ENCODE measurements around the gene GATD1. TPM values are rescaled to one million over a fixed set of nuclear protein-coding genes. Genes with fewer than 3 reads are reported as not detected.
A peak's percentile ranks its signal among the peaks of the same experiment; 100 is the strongest.

GATD1 gene
- total RNA-seq, 4 donors from 2014 or later = 28.9 to 33.8 (median 31.2) TPM

- H3K27ac ChIP-seq = no peak overlapping the region
- H3K9me3 ChIP-seq = no peaks in the 10 kb centered on the region
- H3K4me1 ChIP-seq = peaks cover 0 to 45% (median 21%) of the 10 kb centered on the region in 3 donors
- 39% methylated on average over 3 of the region's 28 CpGs; no CpG with 5 or more reads in 1 of the 2 donors for WGBS, 2 donors (ENCODE audit: low coverage in 1 of 2)
- ATAC-seq = no peak
- TF ChIP-seq POLR2AphosphoS5 (IDR thresholded peaks at IDR 0.05) (no peak), EP300 (IDR thresholded peaks at IDR 0.05) (no peak)
- H3K4me3 ChIP-seq = peak overlapping the region in 1 of 2 donors; percentile 34
- no peaks in the 10 kb centered on the region for H3K36me3 ChIP-seq
- peaks cover 80% of the 10 kb centered on the region for H3K27me3 ChIP-seq
These were observed 56.0 kb downstream of the GATD1 start for GRCh38 chr11:721247-721740.

GRCh38 chr11:720642-721246, 56.5 kb downstream of the GATD1 start:
- TF ChIP-seq POLR2AphosphoS5 (IDR thresholded peaks at IDR 0.05) = no peak
- no peak for TF ChIP-seq POLR2A (IDR thresholded peaks at IDR 0.05)
- no peak for TF ChIP-seq EP300 (IDR thresholded peaks at IDR 0.05)
- no peak for TF ChIP-seq CTCF (IDR thresholded peaks at IDR 0.05)
- H3K9me3 ChIP-seq = no peaks in the 10 kb centered on the region
- ATAC-seq = peak; percentile 28
- H3K4me3 ChIP-seq = peak overlapping the region; percentile 1 to 34
- H3K27ac ChIP-seq = no peak overlapping the region
- peaks cover 75% of the 10 kb centered on the region for H3K27me3 ChIP-seq
- H3K4me1 ChIP-seq = peaks cover 0 to 39% (median 15%) of the 10 kb centered on the region in 3 donors
- no peaks in the 10 kb centered on the region for H3K36me3 ChIP-seq
- no CpG with 5 or more reads among the region's 53 CpGs for WGBS, 2 donors (ENCODE audit: low coverage in 1 of 2)

GRCh38 chr11:720017-720641, 57.2 kb downstream of the GATD1 start:
- Histone ChIP-seq H3K9me3 (peaks cover 0 to 5% (median 0%) of the 10 kb centered on the region in 3 donors), H3K4me3 (peak overlapping the region in 1 of 2 donors; percentile 34), H3K4me1 (peaks cover 0 to 33% (median 12%) of the 10 kb centered on the region in 3 donors), H3K36me3 (no peaks in the 10 kb centered on the region), H3K27me3 (peaks cover 69% of the 10 kb centered on the region), H3K27ac (no peak overlapping the region)
- 82% methylated on average over 13 of the region's 35 CpGs; no CpG with 5 or more reads in 1 of the 2 donors for WGBS, 2 donors (ENCODE audit: low coverage in 1 of 2)
- peak; percentile 17 for ATAC-seq
- no peak for TF ChIP-seq EP300 (IDR thresholded peaks at IDR 0.05)
- TF ChIP-seq CTCF (IDR thresholded peaks at IDR 0.05) = no peak
- no peak for TF ChIP-seq POLR2A (IDR thresholded peaks at IDR 0.05)
- TF ChIP-seq POLR2AphosphoS5 (IDR thresholded peaks at IDR 0.05) = no peak

GRCh38 chr11:719214-720016, 57.9 kb downstream of the GATD1 start:
- Histone ChIP-seq H3K27me3 (peaks cover 62% of the 10 kb centered on the region), H3K27ac (no peak overlapping the region), H3K4me3 (no peak overlapping the region), H3K36me3 (no peaks in the 10 kb centered on the region), H3K9me3 (peaks cover 0 to 8% (median 0%) of the 10 kb centered on the region in 3 donors), H3K4me1 (peaks cover 0 to 33% (median 12%) of the 10 kb centered on the region in 3 donors)
- TF ChIP-seq EP300 (IDR thresholded peaks at IDR 0.05) (no peak), POLR2AphosphoS5 (IDR thresholded peaks at IDR 0.05) (no peak), POLR2A (IDR thresholded peaks at IDR 0.05) (no peak), CTCF (IDR thresholded peaks at IDR 0.05) (no peak)
- ATAC-seq = no peak
- 74 to 76% methylated on average over 6 to 9 of the region's 34 CpGs for WGBS, 2 donors (ENCODE audit: low coverage in 1 of 2)

Small RNA genes lying within 50 kb of the gene (small RNA-seq; reads per million reads assigned to genes)
- 0 reads per million in 4 donors for gene SNORA52

Other genes starting within 250 kb of the GATD1 start
- 10 to 100 TPM; 41.1 to 68.0 (median 53.8) TPM for gene HRAS, start 241.9 kb downstream of the GATD1 start, total RNA-seq
- gene LRRC56, start 240.0 kb downstream of the GATD1 start, total RNA-seq = under 1 TPM in 3 of 4 donors, not detected in 1; 0.13 to 0.69 (median 0.20) TPM
- gene LMNTD2, start 216.7 kb downstream of the GATD1 start, total RNA-seq = 1 to 10 TPM in 3 of 4 donors, under 1 TPM in 1; 0.81 to 2.1 (median 1.1) TPM
- gene RASSF7, start 216.5 kb downstream of the GATD1 start, total RNA-seq = 10 to 100 TPM in 2 of 4 donors, 1 to 10 TPM in 2; 3.4 to 12.5 (median 8.6) TPM
- gene PHRF1, start 201.0 kb downstream of the GATD1 start, total RNA-seq = 10 to 100 TPM; 18.0 to 28.0 (median 25.1) TPM
- 10 to 100 TPM in 3 of 4 donors, 1 to 10 TPM in 1; 5.4 to 25.4 (median 13.9) TPM for gene IRF7, start 161.5 kb downstream of the GATD1 start, total RNA-seq
- not detected for gene CDHR5, start 152.5 kb downstream of the GATD1 start, total RNA-seq
- not detected for gene SCT, start 150.3 kb downstream of the GATD1 start, total RNA-seq
- gene DRD4, start 140.2 kb downstream of the GATD1 start, total RNA-seq = under 1 TPM in 1 of 4 donors, not detected in 3; 0.27 TPM
- 10 to 100 TPM; 19.9 to 45.0 (median 35.0) TPM for gene DEAF1, start 82.3 kb downstream of the GATD1 start, total RNA-seq
- 10 to 100 TPM; 35.6 to 65.8 (median 48.6) TPM for gene TMEM80, start 81.7 kb downstream of the GATD1 start, total RNA-seq
- 10 to 100 TPM in 3 of 4 donors, 1 to 10 TPM in 1; 9.7 to 33.9 (median 24.0) TPM for gene EPS8L2, start 71.3 kb downstream of the GATD1 start, total RNA-seq
- 100 to 1,000 TPM; 161 to 201 (median 185) TPM for gene TALDO1, start 30.0 kb downstream of the GATD1 start, total RNA-seq
- gene CEND1, start 12.6 kb upstream of the GATD1 start, total RNA-seq = 1 to 10 TPM in 1 of 4 donors, under 1 TPM in 3; 0.17 to 2.9 (median 0.58) TPM
- 10 to 100 TPM in 1 of 4 donors, 1 to 10 TPM in 3; 5.2 to 14.5 (median 6.9) TPM for gene SLC25A22, start 20.8 kb upstream of the GATD1 start, total RNA-seq
- 10 to 100 TPM in 2 of 4 donors, 1 to 10 TPM in 2; 1.6 to 23.7 (median 9.0) TPM for gene PIDD1, start 27.7 kb upstream of the GATD1 start, total RNA-seq
- gene RPLP2, start 32.5 kb upstream of the GATD1 start, total RNA-seq = 100 to 1,000 TPM; 165 to 880 (median 462) TPM
- 10 to 100 TPM; 39.7 to 79.4 (median 58.9) TPM for gene PNPLA2, start 41.4 kb upstream of the GATD1 start, total RNA-seq
- 10 to 100 TPM in 1 of 4 donors, 1 to 10 TPM in 3; 4.1 to 10.3 (median 6.4) TPM for gene CRACR2B, start 50.4 kb upstream of the GATD1 start, total RNA-seq
- gene CD151, start 55.5 kb upstream of the GATD1 start, total RNA-seq = 100 to 1,000 TPM; 277 to 794 (median 465) TPM
- gene POLR2L, start 65.0 kb upstream of the GATD1 start, total RNA-seq = 10 to 100 TPM; 65.5 to 86.0 (median 71.8) TPM
- 100 to 1,000 TPM in 3 of 4 donors, 10 to 100 TPM in 1; 66.5 to 115 (median 112) TPM for gene TSPAN4, start 65.4 kb upstream of the GATD1 start, total RNA-seq
- 10 to 100 TPM; 36.0 to 55.3 (median 46.4) TPM for gene CHID1, start 133.3 kb upstream of the GATD1 start, total RNA-seq
- 10 to 100 TPM; 47.9 to 88.5 (median 61.6) TPM for gene AP2A2, start 148.4 kb upstream of the GATD1 start, total RNA-seq